GM12878 (cell line): ENCODE data around the gene AP2S1. TPM values are rescaled to one million over a fixed set of nuclear protein-coding genes. Genes with fewer than 3 reads are reported as not detected.

Experiments used
- ATAC-seq: fragments of 200-7000 bp; cut with Tn5 transposase; 3 replicates; pipeline ENCODE4 v1.9.1; 2020; ENCODE audit warnings: mild to moderate bottlenecking, moderate library complexity
- BruUV-seq: library from RNA; stranded (reverse); fragments of 400-500 nt; replicated peaks from 2 replicates; lab custom pipeline; 2021; lab: Mats Ljungman, UMichigan
- CTCF ChIA-PET: fragments of 300-600 bp; sonication (Branson Sonifier 250); formaldehyde crosslinking; extraction: SDS; loops from one replicate; lab custom pipeline; 2021; ENCODE audit warnings: inconsistent platforms; lab: Yijun Ruan, JAX
- POLR2A ChIA-PET: fragments of 350-600 bp; formaldehyde crosslinking; extraction: SDS; loops from one replicate; lab custom pipeline; 2021; ENCODE audit warnings: inconsistent platforms; lab: Charles Lee
- RAD21 ChIA-PET: fragments of 300-600 bp; sonication (Branson Sonifier 250); formaldehyde crosslinking; loops from one replicate; lab custom pipeline; 2023; ENCODE audit warnings: antibody characterized with exemption; ENCODE audit not compliant: unreplicated experiment; lab: Charles Lee
- SMC1A ChIA-PET: fragments of 300-600 bp; sonication (Branson Sonifier 250); formaldehyde crosslinking; loops from one replicate; lab custom pipeline; 2023; ENCODE audit not compliant: unreplicated experiment, uncharacterized antibody; lab: Charles Lee
- DNase-seq: peaks from one replicate; pipeline ENCODE4 v3.0.0-alpha.2; 2011; ENCODE audit warnings: low read depth, low spot score
- FAIRE-seq: peaks from 3 replicates; lab custom pipeline; 2011; peaks lifted over from hg19 to GRCh38; lab: Jason Lieb, UNC
- H2AFZ ChIP-seq: 2 replicates; pipeline ENCODE4 v1.6.0; 2011; ENCODE audit warnings: low read depth, low read length, control low read depth; ENCODE audit not compliant: control insufficient read depth
- H3K27ac ChIP-seq: 2 replicates; pipeline ENCODE4 v1.5.1; 2011; ENCODE audit warnings: control low read depth; ENCODE audit not compliant: control insufficient read depth, insufficient read depth
- H3K27me3 ChIP-seq, 2 experiments: replicated peaks in 1 of 2; 2 replicates each; pipeline versions ENCODE4 v1.6.0 to v1.6.1; 2011; ENCODE audit warnings: low read length in 1 of 2; ENCODE audit not compliant: control insufficient read depth in 2 of 2, insufficient read depth in 2 of 2
- H3K36me3 ChIP-seq, 2 experiments: 2 replicates each; pipeline ENCODE4 v1.5.1; 2011; ENCODE audit warnings: low read length in 1 of 2; ENCODE audit not compliant: control insufficient read depth in 2 of 2, insufficient read depth in 2 of 2
- H3K4me1 ChIP-seq: 2 replicates; pipeline ENCODE4 v1.6.1; 2011; ENCODE audit warnings: mild to moderate bottlenecking, low read length, moderate library complexity, mixed read lengths; ENCODE audit not compliant: control insufficient read depth, insufficient read depth
- H3K4me2 ChIP-seq: 2 replicates; pipeline ENCODE4 v1.6.0; 2011; ENCODE audit warnings: control low read depth; ENCODE audit not compliant: control insufficient read depth, insufficient read depth
- H3K4me3 ChIP-seq: fragments of 200-600 bp; sonication (generic); 2 replicates; pipeline ENCODE4 v1.5.1; 2016
- H3K79me2 ChIP-seq: 2 replicates; pipeline ENCODE4 v1.6.0; 2011; ENCODE audit warnings: low read length; ENCODE audit not compliant: control insufficient read depth, insufficient read depth
- H3K9ac ChIP-seq: 2 replicates; pipeline ENCODE4 v1.8.0; 2011; ENCODE audit warnings: low read length, control low read depth, mixed read lengths; ENCODE audit not compliant: control insufficient read depth, insufficient read depth
- H3K9me3 ChIP-seq: replicated peaks from 3 replicates; pipeline ENCODE4 v1.5.1; 2011; ENCODE audit warnings: mild to moderate bottlenecking, low read length; ENCODE audit not compliant: control insufficient read depth, insufficient read depth
- H4K20me1 ChIP-seq: 2 replicates; pipeline ENCODE4 v1.6.0; 2011; ENCODE audit not compliant: control insufficient read depth, insufficient read depth
- ATF3 ChIP-seq: IDR thresholded peaks from 2 replicates; pipeline ENCODE4 v1.6.1; 2011; ENCODE audit warnings: low read depth, mild to moderate bottlenecking, low read length, moderate library complexity, borderline replicate concordance; ENCODE audit errors: extremely low read depth
- EED ChIP-seq: sonication (generic); IDR thresholded peaks from 2 replicates; pipeline ENCODE4 v1.6.1; 2016; ENCODE audit warnings: antibody characterized with exemption, low read depth
- HSF1 ChIP-seq: fragments of 150-350 bp; IDR thresholded peaks from 2 replicates; pipeline ENCODE4 v1.6.1; 2014; ENCODE audit warnings: mild to moderate bottlenecking, low read depth, low read length
- IKZF1 ChIP-seq: fragments of 450-650 bp; conservative IDR thresholded peaks from 2 replicates; pipeline ENCODE4 v1.6.1; 2017; ENCODE audit warnings: antibody characterized with exemption, mild to moderate bottlenecking
- MAX ChIP-seq: IDR thresholded peaks from 2 replicates; pipeline ENCODE4 v1.6.1; 2012; ENCODE audit warnings: low read depth, low read length, improper control_type of control experiment
- NRF1 ChIP-seq: conservative IDR thresholded peaks from 2 replicates; pipeline ENCODE4 v1.6.1; 2011; ENCODE audit warnings: mild to moderate bottlenecking, low read depth, low read length, improper control_type of control experiment
- PAX5 ChIP-seq: IDR thresholded peaks from 2 replicates; pipeline ENCODE4 v1.6.1; 2011; ENCODE audit warnings: low read depth, low read length, borderline replicate concordance
- POLR2AphosphoS2 ChIP-seq: IDR thresholded peaks from 2 replicates; pipeline ENCODE4 v1.6.1; 2011; ENCODE audit warnings: low read depth, mild to moderate bottlenecking, low read length, improper control_type of control experiment, moderate library complexity
- TBL1XR1 ChIP-seq: IDR thresholded peaks from 2 replicates; pipeline ENCODE4 v1.6.1; 2012; ENCODE audit warnings: low read depth, low read length, improper control_type of control experiment
- ZBTB40 ChIP-seq: fragments of 450-650 bp; IDR thresholded peaks from 2 replicates; pipeline ENCODE4 v1.6.1; 2016; ENCODE audit warnings: mild to moderate bottlenecking, moderate library complexity, borderline replicate concordance
- WGBS: methylation state at CpG from one replicate; pipeline ENCODE4 v1.1.6; 2016; ENCODE audit warnings: low lambda C conversion rate; ENCODE audit not compliant: insufficient replicate concordance, insufficient coverage; ENCODE audit errors: missing lambda C conversion rate; 5-methylcytosine and 5-hydroxymethylcytosine counted together
- in situ Hi-C: fragments of 300-500 bp; cut with MboI; formaldehyde crosslinking; loops from 9 replicates; pipeline ENCODE4 v1.14.3; 2018; ENCODE audit warnings: mixed read lengths
- intact Hi-C: fragments of 100-400 bp; cut with micrococcal nuclease; formaldehyde crosslinking; loops from one replicate; pipeline ENCODE4 v1.14.2; 2022; ENCODE audit not compliant: unreplicated experiment
- polyA plus RNA-seq, 11 experiments: library from polyadenylated mRNA; depleted of rRNA in 4 of 11; unstranded in 6 of 11; stranded (reverse) in 5 of 11; fragments of >200 nt; fragmentation: Nextera tagmentation in 4 of 11; fragmentation: Illumina TruSeq in 1 of 11; extraction: Ambion mirVana in 4 of 11; extraction: Trizol in 1 of 11; gene quantifications; 1 replicate in 1 of 11; 2 replicates in 10 of 11; pipeline versions ENCODE4 v1.2.1 to v1.2.3, GENCODE V29; 2011 to 2016; ENCODE audit warnings: inconsistent platforms in 2 of 11, missing spikeins in 2 of 11, low read depth in 1 of 11
- total RNA-seq, 4 experiments: library from RNA; depleted of rRNA in 3 of 4; stranded (reverse); fragments of >200 nt in 3 of 4; fragmentation: Illumina TruSeq in 1 of 4; extraction: Trizol in 1 of 4; gene quantifications; 2 replicates each; pipeline versions ENCODE4 v1.2.1 to v1.2.3, GENCODE V29; 2013 to 2021

The AP2S1 gene
- total and polyA plus RNA-seq, 10 of the 15 experiments (the other 5 are each of a cell fraction or from before 2014, with no cell fraction given): 10.8 to 239 (median 104) TPM

- Histone ChIP-seq H3K36me3 (peaks cover 3 to 9% of the 10 kb centered on the region in 2 experiments; a peak in 3 of 4 replicates), H3K4me2 (no peak overlapping the region), H3K4me1 (no peaks in the 10 kb centered on the region), H3K4me3 (no peak overlapping the region), H3K79me2 (peaks cover under 1% of the 10 kb centered on the region; the same call in 1 of the 2 replicates), H3K9ac (no peak overlapping the region), H3K27me3 (no peaks in the 10 kb centered on the region), H4K20me1 (no peaks in the 10 kb centered on the region), H2AFZ (no peak overlapping the region), H3K9me3 (no peaks in the 10 kb centered on the region), H3K27ac (no peak overlapping the region)
- POLR2A ChIA-PET: interaction anchor here (0.5 kb wide), 1 partner anchor 193 kb away, joined by 3 read pairs; no protein-coding TSS in a partner anchor
- TF ChIP-seq IKZF1 (no peak), NRF1 (no peak), POLR2AphosphoS2 (no peak), MAX (no peak)
- in situ Hi-C loops (loop anchor here (5.0 kb wide), 1 partner anchor 92 kb away; no protein-coding TSS in a partner anchor), intact Hi-C loops (no loop called here)
- FAIRE-seq (no peak), ATAC-seq (no peak), DNase-seq (no peak)
- 91% methylated on average over 9 of the region's 9 CpGs for WGBS
- RAD21 ChIA-PET: no interaction called here
- BruUV-seq: no TSS peak
- CTCF ChIA-PET: interaction anchor here (6.2 to 13.4 kb wide), 2 partner anchors 85 to 93 kb away, joined by 133 to 134 read pairs; no protein-coding TSS in a partner anchor
- SMC1A ChIA-PET: interaction anchor here (1.0 kb wide), 1 partner anchor 14 kb away, joined by 3 read pairs; no protein-coding TSS in a partner anchor
Measured at GRCh38 chr19:46844067-46844489, 6.6 kb downstream of the AP2S1 start.

- FAIRE-seq (no peak), ATAC-seq (no peak), DNase-seq (no peak)
- WGBS: 84% methylated on average over 11 of the region's 11 CpGs
- no peaks in the 10 kb centered on the region for H3K9me3 ChIP-seq
- no peaks in the 10 kb centered on the region for H3K4me1 ChIP-seq
- H3K79me2 ChIP-seq: no peaks in the 10 kb centered on the region
- no peaks in the 10 kb centered on the region for H4K20me1 ChIP-seq
- no TSS peak for BruUV-seq
- H3K36me3 ChIP-seq: peaks cover 8 to 10% of the 10 kb centered on the region in 2 experiments; a peak in 3 of 4 replicates
- POLR2A ChIA-PET: no interaction called here
- H3K9ac ChIP-seq: no peak overlapping the region
- CTCF ChIA-PET: interaction anchor here (1.2 to 13.4 kb wide), 4 partner anchors 76 to 148 kb away, joined by 3 to 134 read pairs (median 70); no protein-coding TSS in a partner anchor
- RAD21 ChIA-PET: interaction anchor here (1.1 kb wide), 1 partner anchor 18 kb away, joined by 3 read pairs; no protein-coding TSS in a partner anchor
- no peak overlapping the region for H3K27ac ChIP-seq
- H2AFZ ChIP-seq: no peak overlapping the region
- SMC1A ChIA-PET: no interaction called here
- no peak overlapping the region for H3K4me2 ChIP-seq
- in situ Hi-C loops: loop anchor here (5.0 kb wide), 1 partner anchor 90 kb away; no protein-coding TSS in a partner anchor
- H3K4me3 ChIP-seq: no peak overlapping the region
- intact Hi-C loops: no loop called here
- H3K27me3 ChIP-seq: no peaks in the 10 kb centered on the region
- TF ChIP-seq PAX5 (no peak), ZBTB40 (no peak), ATF3 (no peak), TBL1XR1 (no peak), HSF1 (no peak), EED (no peak)
Measured at GRCh38 chr19:46842791-46843190, 7.9 kb downstream of the AP2S1 start.
